Measurements from ENCODE around the gene CCDC6.

GRCh38 chr10:59954296-59954695, 47.9 kb upstream of the CCDC6 start:
- TF ChIP-seq EZH2 (IDR thresholded peaks at IDR 0.05; ENCODE audit: insufficient read depth, poor library complexity, severe bottlenecking) (no peak), EZH2phosphoT487 (IDR thresholded peaks at IDR 0.05; ENCODE audit: insufficient read depth, low read depth) (no peak)

Measured in GM23248 (cell line).